HL-60 (cell line): ENCODE results near the gene FARP1.

Experiments
- DNase-seq, 2 experiments: peaks; one replicate each; pipeline ENCODE4 v3.0.0-alpha.2; 2010 to 2020; ENCODE audit warnings: low read depth in 1 of 2, low spot score in 1 of 2
- H3K27ac ChIP-seq: fragments of 250-450 bp; sonication (Bioruptor Pico); replicated peaks from 2 replicates; pipeline ENCODE4 v1.5.1; 2020; ENCODE audit warnings: mild to moderate bottlenecking, moderate library complexity
- H3K27me3 ChIP-seq: fragments of 250-450 bp; sonication (Bioruptor Pico); 2 replicates; pipeline ENCODE4 v1.5.1; 2021; ENCODE audit warnings: mild to moderate bottlenecking, moderate library complexity; ENCODE audit not compliant: insufficient read depth, poor library complexity, severe bottlenecking
- H3K4me3 ChIP-seq: replicated peaks from 2 replicates; pipeline ENCODE4 v1.5.1; 2011; ENCODE audit warnings: mild to moderate bottlenecking, control low read depth, low read length; ENCODE audit not compliant: insufficient read depth
- GABPA ChIP-seq: IDR thresholded peaks from 2 replicates; pipeline ENCODE4 v1.6.1; 2012; ENCODE audit warnings: low read depth
- POLR2AphosphoS5 ChIP-seq: IDR thresholded peaks from 2 replicates; pipeline ENCODE4 v1.6.1; 2012; ENCODE audit warnings: low read depth
- SPI1 ChIP-seq: IDR thresholded peaks from 2 replicates; pipeline ENCODE4 v1.6.1; 2012; ENCODE audit warnings: low read depth, mild to moderate bottlenecking, borderline replicate concordance
- TF ChIP-seq, protein P1 (sequence below): IDR thresholded peaks from one replicate; pipeline ENCODE4 v1.5.1; 2011; ENCODE audit warnings: low read length, control low read depth, inconsistent platforms; ENCODE audit not compliant: insufficient read depth
- TF ChIP-seq, protein P2 (sequence below): IDR thresholded peaks from 2 replicates; pipeline ENCODE4 v1.6.1; 2012; ENCODE audit warnings: low read depth; ENCODE audit not compliant: insufficient replicate concordance

Gene FARP1

DNA sequence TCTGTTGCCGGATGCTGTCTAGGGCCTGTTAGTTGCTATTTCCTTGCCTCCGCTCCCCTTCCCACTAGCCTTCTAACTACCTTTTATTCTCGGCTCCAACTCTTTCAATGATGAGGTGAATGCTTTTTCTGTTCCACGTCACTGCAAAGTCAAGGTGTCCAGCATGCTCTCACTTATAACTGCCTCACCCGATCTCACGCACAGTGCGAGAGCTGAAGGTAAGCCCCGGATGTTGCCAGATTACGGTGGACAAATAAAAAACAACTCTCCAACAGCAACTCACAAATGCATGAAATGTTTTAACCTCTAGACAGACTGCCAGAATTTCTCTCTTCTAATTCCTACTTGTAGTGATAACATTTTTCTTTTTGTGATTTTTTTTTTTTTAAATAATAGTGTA, 264.1 kb downstream of the FARP1 start:
- Histone ChIP-seq H3K4me3 (no peak overlapping the region), H3K27ac (no peak overlapping the region), H3K27me3 (peaks cover 4% of the 10 kb centered on the region)
- no peak for DNase-seq
- TF ChIP-seq SPI1 = no peak
- TF ChIP-seq, protein P1, sequence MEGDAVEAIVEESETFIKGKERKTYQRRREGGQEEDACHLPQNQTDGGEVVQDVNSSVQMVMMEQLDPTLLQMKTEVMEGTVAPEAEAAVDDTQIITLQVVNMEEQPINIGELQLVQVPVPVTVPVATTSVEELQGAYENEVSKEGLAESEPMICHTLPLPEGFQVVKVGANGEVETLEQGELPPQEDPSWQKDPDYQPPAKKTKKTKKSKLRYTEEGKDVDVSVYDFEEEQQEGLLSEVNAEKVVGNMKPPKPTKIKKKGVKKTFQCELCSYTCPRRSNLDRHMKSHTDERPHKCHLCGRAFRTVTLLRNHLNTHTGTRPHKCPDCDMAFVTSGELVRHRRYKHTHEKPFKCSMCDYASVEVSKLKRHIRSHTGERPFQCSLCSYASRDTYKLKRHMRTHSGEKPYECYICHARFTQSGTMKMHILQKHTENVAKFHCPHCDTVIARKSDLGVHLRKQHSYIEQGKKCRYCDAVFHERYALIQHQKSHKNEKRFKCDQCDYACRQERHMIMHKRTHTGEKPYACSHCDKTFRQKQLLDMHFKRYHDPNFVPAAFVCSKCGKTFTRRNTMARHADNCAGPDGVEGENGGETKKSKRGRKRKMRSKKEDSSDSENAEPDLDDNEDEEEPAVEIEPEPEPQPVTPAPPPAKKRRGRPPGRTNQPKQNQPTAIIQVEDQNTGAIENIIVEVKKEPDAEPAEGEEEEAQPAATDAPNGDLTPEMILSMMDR = no peak
- TF ChIP-seq GABPA = no peak
- TF ChIP-seq, protein P2, sequence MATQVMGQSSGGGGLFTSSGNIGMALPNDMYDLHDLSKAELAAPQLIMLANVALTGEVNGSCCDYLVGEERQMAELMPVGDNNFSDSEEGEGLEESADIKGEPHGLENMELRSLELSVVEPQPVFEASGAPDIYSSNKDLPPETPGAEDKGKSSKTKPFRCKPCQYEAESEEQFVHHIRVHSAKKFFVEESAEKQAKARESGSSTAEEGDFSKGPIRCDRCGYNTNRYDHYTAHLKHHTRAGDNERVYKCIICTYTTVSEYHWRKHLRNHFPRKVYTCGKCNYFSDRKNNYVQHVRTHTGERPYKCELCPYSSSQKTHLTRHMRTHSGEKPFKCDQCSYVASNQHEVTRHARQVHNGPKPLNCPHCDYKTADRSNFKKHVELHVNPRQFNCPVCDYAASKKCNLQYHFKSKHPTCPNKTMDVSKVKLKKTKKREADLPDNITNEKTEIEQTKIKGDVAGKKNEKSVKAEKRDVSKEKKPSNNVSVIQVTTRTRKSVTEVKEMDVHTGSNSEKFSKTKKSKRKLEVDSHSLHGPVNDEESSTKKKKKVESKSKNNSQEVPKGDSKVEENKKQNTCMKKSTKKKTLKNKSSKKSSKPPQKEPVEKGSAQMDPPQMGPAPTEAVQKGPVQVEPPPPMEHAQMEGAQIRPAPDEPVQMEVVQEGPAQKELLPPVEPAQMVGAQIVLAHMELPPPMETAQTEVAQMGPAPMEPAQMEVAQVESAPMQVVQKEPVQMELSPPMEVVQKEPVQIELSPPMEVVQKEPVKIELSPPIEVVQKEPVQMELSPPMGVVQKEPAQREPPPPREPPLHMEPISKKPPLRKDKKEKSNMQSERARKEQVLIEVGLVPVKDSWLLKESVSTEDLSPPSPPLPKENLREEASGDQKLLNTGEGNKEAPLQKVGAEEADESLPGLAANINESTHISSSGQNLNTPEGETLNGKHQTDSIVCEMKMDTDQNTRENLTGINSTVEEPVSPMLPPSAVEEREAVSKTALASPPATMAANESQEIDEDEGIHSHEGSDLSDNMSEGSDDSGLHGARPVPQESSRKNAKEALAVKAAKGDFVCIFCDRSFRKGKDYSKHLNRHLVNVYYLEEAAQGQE = no peak
- TF ChIP-seq POLR2AphosphoS5 = no peak

DNA sequence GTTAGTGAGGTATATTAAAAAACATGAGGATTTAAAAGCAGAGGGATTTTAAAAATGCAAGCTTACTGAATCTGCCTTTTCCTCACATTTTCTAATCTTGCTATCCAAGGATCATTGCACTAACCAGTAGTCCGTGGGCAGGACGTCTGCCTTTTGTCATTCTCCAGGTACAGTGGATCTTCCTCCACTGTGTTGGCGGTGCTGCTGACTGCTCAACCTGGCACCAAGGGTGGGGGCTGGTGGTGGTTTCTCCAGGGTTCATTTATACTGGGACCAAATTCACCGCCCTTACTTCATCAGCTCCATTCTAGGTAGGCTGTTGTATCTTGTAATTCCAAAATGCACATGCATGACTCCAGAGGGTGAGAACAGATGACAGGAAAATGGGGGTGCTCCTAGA, 264.7 kb downstream of the FARP1 start:
- no peak for DNase-seq
- Histone ChIP-seq H3K27me3 (peaks cover 6% of the 10 kb centered on the region), H3K27ac (no peak overlapping the region), H3K4me3 (no peak overlapping the region)
- TF ChIP-seq, protein P1 = no peak
- TF ChIP-seq GABPA = no peak
- TF ChIP-seq, protein P2 = no peak
- TF ChIP-seq POLR2AphosphoS5 = no peak
- TF ChIP-seq SPI1 = no peak

DNA sequence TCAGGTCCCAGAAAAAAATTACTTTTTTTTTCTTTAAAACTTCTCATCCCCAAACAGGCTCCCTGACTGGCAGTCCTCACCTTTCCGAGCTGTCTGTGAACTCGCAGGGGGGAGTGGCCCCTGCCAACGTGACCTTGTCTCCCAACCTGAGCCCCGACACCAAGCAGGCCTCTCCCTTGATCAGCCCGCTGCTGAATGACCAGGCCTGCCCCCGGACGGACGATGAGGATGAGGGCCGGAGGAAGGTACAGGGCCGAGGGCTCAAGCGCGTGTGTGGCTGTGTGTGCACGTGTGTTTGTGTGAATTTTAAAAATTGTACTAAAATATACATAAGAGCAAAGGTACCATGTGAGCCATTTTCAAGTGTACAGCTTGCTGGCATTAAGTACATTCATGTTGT, 266.4 kb downstream of the FARP1 start:
- Histone ChIP-seq H3K4me3 (no peak overlapping the region), H3K27ac (no peak overlapping the region), H3K27me3 (peaks cover 6% of the 10 kb centered on the region)
- no peak for DNase-seq
- TF ChIP-seq, protein P2 = no peak
- TF ChIP-seq, protein P1 = no peak
- TF ChIP-seq SPI1 (no peak), GABPA (no peak), POLR2AphosphoS5 (no peak)
